Endothelial cell of umbilical vein (primary cell): Measurements from ENCODE around the gene SOX15.

Experiments
- CTCF ChIP-seq, 2 donors: IDR thresholded peaks; 1 replicate in 1 of 2; 2 replicates in 1 of 2; pipeline ENCODE4 v1.5.1; 2011; ENCODE audit warnings: low read length in 2 of 2, mild to moderate bottlenecking in 2 of 2, moderate library complexity in 2 of 2, control low read depth in 1 of 2, inconsistent platforms in 1 of 2, low read depth in 1 of 2; ENCODE audit not compliant: insufficient read depth in 1 of 2; ENCODE audit errors: extremely low read depth in 1 of 2
- POLR2A ChIP-seq: IDR thresholded peaks from 2 replicates; pipeline ENCODE4 v1.6.1; 2012; ENCODE audit warnings: low read depth, mild to moderate bottlenecking, control low read depth, low read length

- TF ChIP-seq CTCF (IDR thresholded peaks at IDR 0.05; ENCODE audit: extremely low read depth in 1 of 2, insufficient read depth in 1 of 2, low read depth in 1 of 2, low read length in 2 of 2), result peak; percentile 68 to 79
- peak; percentile 67 for TF ChIP-seq POLR2A
Measured at GRCh38 chr17:7614425-7615264, 24.8 kb upstream of the SOX15 start, which contains the start of gene FXR2.
